22Rv1 (cell line): Measurements from ENCODE around the gene CECR2.

Experiments used
- ZFX ChIP-seq: fragments of 450-650 bp; IDR thresholded peaks from 2 replicates; pipeline ENCODE4 v1.6.1; 2017; ENCODE audit warnings: antibody characterized with exemption, borderline replicate concordance
- TF ChIP-seq, protein P1 (sequence below): fragments of 450-650 bp; IDR thresholded peaks from 2 replicates; pipeline ENCODE4 v1.5.1; 2017; ENCODE audit warnings: mild to moderate bottlenecking

- TF ChIP-seq, protein P1, sequence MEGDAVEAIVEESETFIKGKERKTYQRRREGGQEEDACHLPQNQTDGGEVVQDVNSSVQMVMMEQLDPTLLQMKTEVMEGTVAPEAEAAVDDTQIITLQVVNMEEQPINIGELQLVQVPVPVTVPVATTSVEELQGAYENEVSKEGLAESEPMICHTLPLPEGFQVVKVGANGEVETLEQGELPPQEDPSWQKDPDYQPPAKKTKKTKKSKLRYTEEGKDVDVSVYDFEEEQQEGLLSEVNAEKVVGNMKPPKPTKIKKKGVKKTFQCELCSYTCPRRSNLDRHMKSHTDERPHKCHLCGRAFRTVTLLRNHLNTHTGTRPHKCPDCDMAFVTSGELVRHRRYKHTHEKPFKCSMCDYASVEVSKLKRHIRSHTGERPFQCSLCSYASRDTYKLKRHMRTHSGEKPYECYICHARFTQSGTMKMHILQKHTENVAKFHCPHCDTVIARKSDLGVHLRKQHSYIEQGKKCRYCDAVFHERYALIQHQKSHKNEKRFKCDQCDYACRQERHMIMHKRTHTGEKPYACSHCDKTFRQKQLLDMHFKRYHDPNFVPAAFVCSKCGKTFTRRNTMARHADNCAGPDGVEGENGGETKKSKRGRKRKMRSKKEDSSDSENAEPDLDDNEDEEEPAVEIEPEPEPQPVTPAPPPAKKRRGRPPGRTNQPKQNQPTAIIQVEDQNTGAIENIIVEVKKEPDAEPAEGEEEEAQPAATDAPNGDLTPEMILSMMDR: no peak
- no peak for TF ChIP-seq ZFX
Observed at GRCh38 chr22:17412232-17412631, 43.0 kb downstream of the CECR2 start.
